Loucy (cell line): Measurements from ENCODE around the gene MIEF1.

ENCODE experiments used
- CTCF ChIP-seq: fragments of 200-600 bp; sonication (generic); conservative IDR thresholded peaks from 2 replicates; pipeline ENCODE4 v1.5.1; 2014; ENCODE audit warnings: mild to moderate bottlenecking, antibody characterized with exemption, low read length
- EZH2phosphoT487 ChIP-seq: fragments of 200-600 bp; IDR thresholded peaks from 2 replicates; pipeline ENCODE4 v1.6.1; 2018; ENCODE audit warnings: antibody characterized with exemption, mild to moderate bottlenecking, moderate library complexity, borderline replicate concordance

- TF ChIP-seq CTCF (no peak), EZH2phosphoT487 (no peak)
Observed at GRCh38 chr22:39520226-39521105, 18.4 kb downstream of the MIEF1 start, which contains the start of gene ATF4.
